NB4 (cell line): ENCODE data around the gene CCL5.

Source experiments
- MYC ChIP-seq: IDR thresholded peaks from 2 replicates; pipeline ENCODE4 v1.6.1; 2011; ENCODE audit warnings: low read depth, low read length
- POLR2A ChIP-seq: IDR thresholded peaks from 2 replicates; pipeline ENCODE4 v1.6.1; 2011; ENCODE audit warnings: mild to moderate bottlenecking; ENCODE audit not compliant: insufficient read length; ENCODE audit errors: extremely low read depth
- TF ChIP-seq, protein P1 (sequence below): IDR thresholded peaks from one replicate; pipeline ENCODE4 v1.5.1; 2012; ENCODE audit warnings: low read depth, low read length

DNA sequence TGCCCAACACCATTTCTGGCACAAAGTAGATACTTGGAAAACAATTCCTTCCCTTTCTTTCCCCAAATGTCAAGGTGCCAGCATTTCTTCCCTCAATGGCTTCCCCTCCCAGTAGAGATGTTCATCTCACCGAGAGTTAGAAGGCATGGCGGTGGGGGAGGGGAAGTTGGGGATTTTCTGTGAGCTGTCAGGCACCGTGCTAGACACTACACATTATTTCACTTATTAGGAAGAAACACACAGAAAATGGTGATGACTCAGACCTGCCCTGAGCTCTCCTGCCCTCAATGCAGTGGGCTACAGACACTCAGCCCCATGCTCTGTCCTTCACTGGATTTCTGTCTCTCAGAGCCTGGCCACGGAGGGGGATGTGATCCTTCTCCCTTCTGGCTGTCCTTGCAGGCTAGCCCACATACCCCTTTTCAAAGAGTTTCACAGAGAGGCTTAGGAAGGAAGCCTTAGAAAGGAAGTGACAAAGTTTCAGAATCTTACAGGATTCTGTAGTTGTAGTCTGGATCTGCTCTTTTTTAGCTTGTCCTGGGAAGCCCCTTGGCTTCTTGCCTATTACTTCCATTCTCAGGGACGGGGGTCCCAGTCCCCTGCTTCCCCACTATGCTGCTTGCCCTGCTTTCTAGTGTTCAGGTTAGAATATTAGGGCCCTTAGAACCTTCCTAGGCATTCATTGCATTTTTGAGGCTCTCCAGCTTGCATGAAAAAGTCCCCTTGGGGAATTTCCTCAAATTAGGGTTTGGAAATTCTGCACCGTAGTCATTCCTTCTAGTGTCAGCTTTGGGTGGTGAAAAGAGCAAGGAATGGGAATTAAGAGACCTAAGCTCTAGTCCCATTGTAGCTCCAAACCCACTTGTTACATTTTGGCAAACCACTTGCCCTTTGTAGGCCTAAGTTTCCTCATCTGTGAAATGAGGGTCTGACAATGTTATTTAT, 12.2 kb upstream of the CCL5 start:
- TF ChIP-seq, protein P1, sequence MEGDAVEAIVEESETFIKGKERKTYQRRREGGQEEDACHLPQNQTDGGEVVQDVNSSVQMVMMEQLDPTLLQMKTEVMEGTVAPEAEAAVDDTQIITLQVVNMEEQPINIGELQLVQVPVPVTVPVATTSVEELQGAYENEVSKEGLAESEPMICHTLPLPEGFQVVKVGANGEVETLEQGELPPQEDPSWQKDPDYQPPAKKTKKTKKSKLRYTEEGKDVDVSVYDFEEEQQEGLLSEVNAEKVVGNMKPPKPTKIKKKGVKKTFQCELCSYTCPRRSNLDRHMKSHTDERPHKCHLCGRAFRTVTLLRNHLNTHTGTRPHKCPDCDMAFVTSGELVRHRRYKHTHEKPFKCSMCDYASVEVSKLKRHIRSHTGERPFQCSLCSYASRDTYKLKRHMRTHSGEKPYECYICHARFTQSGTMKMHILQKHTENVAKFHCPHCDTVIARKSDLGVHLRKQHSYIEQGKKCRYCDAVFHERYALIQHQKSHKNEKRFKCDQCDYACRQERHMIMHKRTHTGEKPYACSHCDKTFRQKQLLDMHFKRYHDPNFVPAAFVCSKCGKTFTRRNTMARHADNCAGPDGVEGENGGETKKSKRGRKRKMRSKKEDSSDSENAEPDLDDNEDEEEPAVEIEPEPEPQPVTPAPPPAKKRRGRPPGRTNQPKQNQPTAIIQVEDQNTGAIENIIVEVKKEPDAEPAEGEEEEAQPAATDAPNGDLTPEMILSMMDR: no peak
- no peak for TF ChIP-seq MYC
- TF ChIP-seq POLR2A: no peak
